H1 (cell line): Measurements from ENCODE around the gene CCNA2. TPM values are rescaled to one million over a fixed set of nuclear protein-coding genes. Genes with fewer than 3 reads are reported as not detected.

Experiments
- CTCF ChIA-PET: fragments of 300-600 bp; sonication (Branson Sonifier 250); formaldehyde crosslinking; loops from one replicate; lab custom pipeline; 2021; ENCODE audit not compliant: partially characterized antibody; lab: Charles Lee
- POLR2A ChIA-PET: fragments of 300-600 bp; sonication (Branson Sonifier 250); formaldehyde crosslinking; loops from one replicate; lab custom pipeline; 2021; ENCODE audit warnings: inconsistent platforms; ENCODE audit not compliant: partially characterized antibody; lab: Charles Lee
- DNase-seq, 2 experiments: peaks; one replicate each; pipeline versions ENCODE4 v3.0.0 to v3.0.0-alpha.2; 2010 to 2022; ENCODE audit warnings: low spot score in 2 of 2, low read depth in 1 of 2, mixed read lengths in 1 of 2
- FAIRE-seq: peaks from 2 replicates; lab custom pipeline; 2011; peaks lifted over from hg19 to GRCh38; lab: Jason Lieb, UNC
- H2AFZ ChIP-seq: 2 replicates; pipeline ENCODE4 v1.8.1; 2012; ENCODE audit warnings: low read length, inconsistent platforms
- H2AK5ac ChIP-seq: 2 replicates; pipeline ENCODE4 v1.6.1; 2013; ENCODE audit warnings: low read depth, low read length
- H2BK120ac ChIP-seq: replicated peaks from 2 replicates; pipeline ENCODE3; 2013; ENCODE audit warnings: low read depth, low read length, inconsistent platforms
- H2BK12ac ChIP-seq: 2 replicates; pipeline ENCODE4 v1.6.1; 2013; ENCODE audit warnings: low read depth, low read length
- H2BK15ac ChIP-seq: 2 replicates; pipeline ENCODE4 v1.6.1; 2013; ENCODE audit warnings: low read length
- H2BK20ac ChIP-seq: 2 replicates; pipeline ENCODE4 v1.6.1; 2013; ENCODE audit warnings: low read length
- H2BK5ac ChIP-seq: 2 replicates; pipeline ENCODE4 v1.6.1; 2013; ENCODE audit warnings: low read depth, low read length
- H3K14ac ChIP-seq: 2 replicates; pipeline ENCODE4 v1.6.1; 2013; ENCODE audit warnings: inconsistent platforms; ENCODE audit not compliant: insufficient read length
- H3K18ac ChIP-seq: 2 replicates; pipeline ENCODE4 v1.6.1; 2013; ENCODE audit warnings: low read length; ENCODE audit errors: extremely low read depth
- H3K23ac ChIP-seq: 2 replicates; pipeline ENCODE4 v1.6.1; 2013; ENCODE audit warnings: inconsistent platforms; ENCODE audit not compliant: insufficient read length
- H3K23me2 ChIP-seq: 2 replicates; pipeline ENCODE4 v1.6.1; 2013; ENCODE audit warnings: low read depth, low read length
- H3K27ac ChIP-seq: 2 replicates; pipeline ENCODE4 v1.6.1; 2011; ENCODE audit warnings: low read depth, low read length, inconsistent platforms
- H3K27me3 ChIP-seq, 4 experiments: replicated peaks in 1 of 4; 1 replicate in 1 of 4; 2 replicates in 3 of 4; pipeline versions ENCODE4 v1.6.1 to v1.8.1; 2011 to 2013; ENCODE audit warnings: low read length in 3 of 4, mild to moderate bottlenecking in 3 of 4, inconsistent platforms in 2 of 4, mixed read lengths in 2 of 4, moderate library complexity in 1 of 4; ENCODE audit not compliant: control insufficient read depth in 3 of 4, insufficient read depth in 3 of 4; ENCODE audit errors: extremely low read depth in 1 of 4
- H3K36me3 ChIP-seq, 4 experiments: 2 replicates each; pipeline versions ENCODE4 v1.6.1 to v1.8.1; 2011 to 2013; ENCODE audit warnings: mild to moderate bottlenecking in 4 of 4, low read length in 3 of 4, moderate library complexity in 2 of 4, control low read depth in 1 of 4, inconsistent platforms in 1 of 4; ENCODE audit not compliant: insufficient read depth in 4 of 4, control insufficient read depth in 2 of 4
- H3K4ac ChIP-seq: replicated peaks from 2 replicates; pipeline ENCODE3; 2013; ENCODE audit warnings: low read length, low read depth, mixed read lengths, inconsistent platforms; ENCODE audit not compliant: insufficient read length
- H3K4me1 ChIP-seq, 4 experiments: replicated peaks in 1 of 4; 1 replicate in 1 of 4; 2 replicates in 3 of 4; pipeline versions ENCODE4 v1.6.1 to v1.8.1; 2011 to 2013; ENCODE audit warnings: low read length in 3 of 4, inconsistent platforms in 2 of 4, mixed read lengths in 1 of 4; ENCODE audit not compliant: insufficient read depth in 4 of 4, control insufficient read depth in 3 of 4
- H3K4me2 ChIP-seq, 2 experiments: 2 replicates each; pipeline versions ENCODE4 v1.6.1 to v1.8.1; 2011 to 2013; ENCODE audit warnings: low read depth in 2 of 2, low read length in 2 of 2, control low read depth in 1 of 2, inconsistent platforms in 1 of 2, mild to moderate bottlenecking in 1 of 2; ENCODE audit not compliant: insufficient read depth in 1 of 2
- H3K4me3 ChIP-seq, 4 experiments: fragments of 200-600, 300-600 bp in 1 of 4; sonication (generic), shearing (Covaris generic), sonication (Bioruptor Twin) in 1 of 4; 2 replicates each; pipeline versions ENCODE4 v1.5.1 to v1.8.1; 2011 to 2016; ENCODE audit warnings: low read length in 4 of 4, low read depth in 3 of 4, control low read depth in 2 of 4, inconsistent platforms in 2 of 4, mild to moderate bottlenecking in 2 of 4, mixed read lengths in 1 of 4, moderate library complexity in 1 of 4; ENCODE audit not compliant: insufficient read depth in 2 of 4; ENCODE audit errors: extremely low read depth in 1 of 4
- H3K56ac ChIP-seq: replicated peaks from 2 replicates; pipeline ENCODE3; 2013; ENCODE audit warnings: low read depth, mild to moderate bottlenecking, mixed read lengths, low read length, inconsistent platforms; ENCODE audit not compliant: insufficient read length
- H3K79me1 ChIP-seq: 2 replicates; pipeline ENCODE4 v1.6.1; 2013; ENCODE audit warnings: low read depth, low read length, control low read depth
- H3K79me2 ChIP-seq, 2 experiments: 2 replicates each; pipeline versions ENCODE4 v1.6.1 to v1.8.1; 2012 to 2013; ENCODE audit warnings: low read length in 2 of 2, mild to moderate bottlenecking in 2 of 2, inconsistent platforms in 1 of 2; ENCODE audit not compliant: insufficient read depth in 2 of 2, control insufficient read depth in 1 of 2
- H3K9ac ChIP-seq, 4 experiments: replicated peaks in 1 of 4; 1 replicate in 1 of 4; 2 replicates in 3 of 4; pipeline versions ENCODE4 v1.6.1 to v1.8.1; 2011 to 2013; ENCODE audit warnings: low read depth in 3 of 4, low read length in 3 of 4, control low read depth in 2 of 4, mild to moderate bottlenecking in 2 of 4, moderate library complexity in 2 of 4, inconsistent platforms in 1 of 4; ENCODE audit errors: extremely low read depth in 1 of 4
- H3K9me3 ChIP-seq, 2 experiments: 2 replicates each; pipeline versions ENCODE4 v1.6.1 to v1.8.1; 2012 to 2013; ENCODE audit warnings: mild to moderate bottlenecking in 2 of 2, moderate library complexity in 2 of 2, control low read depth in 1 of 2, inconsistent platforms in 1 of 2, low read depth in 1 of 2, low read length in 1 of 2, mixed read lengths in 1 of 2; ENCODE audit not compliant: insufficient read depth in 2 of 2
- H4K20me1 ChIP-seq, 2 experiments: replicated peaks in 1 of 2; 2 replicates each; pipeline versions ENCODE3 to v1.8.1; 2011 to 2013; ENCODE audit warnings: inconsistent platforms in 2 of 2, low read length in 2 of 2, mild to moderate bottlenecking in 1 of 2; ENCODE audit not compliant: insufficient read depth in 2 of 2, control insufficient read depth in 1 of 2
- H4K5ac ChIP-seq: 2 replicates; pipeline ENCODE4 v1.6.1; 2013; ENCODE audit warnings: low read length, low read depth, mixed read lengths, inconsistent platforms; ENCODE audit not compliant: insufficient read length
- H4K8ac ChIP-seq: 2 replicates; pipeline ENCODE4 v1.8.0; 2013; ENCODE audit warnings: mild to moderate bottlenecking, moderate library complexity, low read length, inconsistent platforms; ENCODE audit not compliant: insufficient read depth; ENCODE audit errors: extremely low read depth
- H4K91ac ChIP-seq: replicated peaks from 2 replicates; pipeline ENCODE3; 2013; ENCODE audit warnings: low read length, mixed read lengths, inconsistent platforms; ENCODE audit not compliant: insufficient read length
- CHD2 ChIP-seq: IDR thresholded peaks from 2 replicates; pipeline ENCODE4 v1.6.1; 2012; ENCODE audit warnings: low read length, improper control_type of control experiment
- EGR1 ChIP-seq: IDR thresholded peaks from 2 replicates; pipeline ENCODE4 v1.6.1; 2011; ENCODE audit warnings: low read depth, low read length, borderline replicate concordance
- EZH2 ChIP-seq: fragments of 200-600 bp; sonication (generic); IDR thresholded peaks from 2 replicates; pipeline ENCODE4 v1.7.1; 2012; ENCODE audit warnings: low read depth, mild to moderate bottlenecking, moderate library complexity, low read length, inconsistent platforms; ENCODE audit not compliant: severe bottlenecking
- SAP30 ChIP-seq: fragments of 300-600 bp; sonication (generic); IDR thresholded peaks from 2 replicates; pipeline ENCODE4 v1.7.1; 2012; ENCODE audit warnings: low read length, moderate library complexity, mild to moderate bottlenecking, inconsistent platforms; ENCODE audit not compliant: insufficient read depth, insufficient replicate concordance
- SIN3A ChIP-seq, 2 experiments: IDR thresholded peaks in 1 of 2; conservative IDR thresholded peaks in 1 of 2; 2 replicates each; pipeline ENCODE4 v1.6.1; 2011 to 2012; ENCODE audit warnings: low read length in 2 of 2, improper control_type of control experiment in 1 of 2, low read depth in 1 of 2, mild to moderate bottlenecking in 1 of 2
- WGBS, 2 experiments: shearing (Covaris generic) in 1 of 2; methylation state at CpG; one replicate each; pipeline versions ENCODE4 v1.1.6 to v1.1.7; 2013 to 2015; ENCODE audit warnings: low lambda C conversion rate in 2 of 2, mixed read lengths in 2 of 2, inconsistent platforms in 1 of 2, low coverage in 1 of 2, missing lambda C conversion rate in 1 of 2; ENCODE audit not compliant: insufficient replicate concordance in 2 of 2, insufficient coverage in 1 of 2, insufficient read length in 1 of 2; ENCODE audit errors: extremely low coverage in 1 of 2, missing lambda C conversion rate in 1 of 2; 5-methylcytosine and 5-hydroxymethylcytosine counted together
- polyA plus RNA-seq, 7 experiments: library from polyadenylated mRNA; depleted of rRNA in 3 of 7; stranded (reverse) in 5 of 7; unstranded in 2 of 7; fragments of >200 nt in 5 of 7; fragments of 200-250 nt in 2 of 7; gene quantifications; 1 replicate in 5 of 7; 2 replicates in 1 of 7; 4 replicates in 1 of 7; pipeline versions ENCODE4 v1.2.1 to v1.2.3, GENCODE V29; 2011 to 2013; ENCODE audit warnings: missing spikeins in 2 of 7, mixed read lengths in 2 of 7
- total RNA-seq: library from RNA; stranded (reverse); fragmentation: NEBNext Ultra II Directional; extraction: Animal tissue kit (Norgen Biotek cat#: 25700); gene quantifications from 2 replicates; pipeline ENCODE4 v1.2.1, GENCODE V29; 2021

The CCNA2 gene
- total and polyA plus RNA-seq, 2 of the 8 experiments (the other 6 are each of a cell fraction or from before 2014, with no cell fraction given), result 42.1 to 98.6 TPM

DNA sequence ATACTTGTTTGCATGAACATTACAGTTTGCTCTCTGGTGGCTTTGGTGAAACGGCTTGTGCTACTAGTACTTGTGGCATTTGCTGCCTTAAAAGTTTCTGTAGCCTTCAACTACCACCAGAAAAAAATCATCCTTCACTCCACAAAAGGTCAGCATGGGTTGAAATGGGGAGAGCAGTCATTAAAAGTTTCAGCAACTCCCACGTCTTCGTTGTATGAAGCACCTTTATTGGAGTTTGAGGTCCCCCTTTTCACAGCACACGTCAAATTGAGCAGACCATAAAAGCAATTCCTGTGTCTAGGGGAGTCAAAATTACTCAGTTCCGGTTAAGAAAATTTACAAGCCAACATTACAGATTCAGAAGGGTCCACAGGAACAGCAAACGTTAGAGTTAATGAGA, 23.0 kb upstream of the CCNA2 start:
- H2BK20ac ChIP-seq, result no peak overlapping the region
- no peaks in the 10 kb centered on the region for H4K20me1 ChIP-seq
- H2BK120ac ChIP-seq, result no peak overlapping the region
- no peak overlapping the region for H3K9ac ChIP-seq
- H2BK15ac ChIP-seq, result no peak overlapping the region
- no peak overlapping the region for H2AFZ ChIP-seq
- H3K36me3 ChIP-seq, result peaks cover 0 to 9% (median 2%) of the 10 kb centered on the region in 4 experiments; a peak in 3 of 8 replicates
- TF ChIP-seq SIN3A (conservative IDR thresholded peaks at IDR 0.05 in 1 of 2, IDR thresholded peaks at IDR 0.05 in 1 of 2; ENCODE audit: low read depth in 1 of 2, low read length in 2 of 2) (no peak), SAP30 (no peak), CHD2 (no peak), EZH2 (no peak), EGR1 (no peak)
- no peak overlapping the region for H2BK12ac ChIP-seq
- H4K8ac ChIP-seq, result no peak overlapping the region
- H3K27ac ChIP-seq, result no peak overlapping the region
- ChIA-PET CTCF (interaction anchor here (0.6 kb wide), 1 partner anchor 13 kb away, joined by 3 read pairs; no protein-coding TSS in a partner anchor), POLR2A (no interaction called here)
- no peak overlapping the region for H3K4me3 ChIP-seq
- no peak overlapping the region for H3K56ac ChIP-seq
- H2BK5ac ChIP-seq, result no peak overlapping the region
- H2AK5ac ChIP-seq, result no peak overlapping the region
- 85% methylated on average over 6 of the region's 6 CpGs; no CpG with 5 or more reads in 1 of the 2 experiments for WGBS, 2 experiments
- no peak overlapping the region for H4K5ac ChIP-seq
- DNase-seq (no peak), FAIRE-seq (no peak)
- no peaks in the 10 kb centered on the region for H3K4me1 ChIP-seq
- no peaks in the 10 kb centered on the region for H3K9me3 ChIP-seq
- H3K4ac ChIP-seq, result no peak overlapping the region
- no peak overlapping the region for H3K4me2 ChIP-seq
- H3K23ac ChIP-seq, result no peak overlapping the region
- H3K18ac ChIP-seq, result no peak overlapping the region
- H3K23me2 ChIP-seq, result no peaks in the 10 kb centered on the region; the same call in 1 of the 2 replicates
- no peaks in the 10 kb centered on the region for H3K79me2 ChIP-seq
- no peaks in the 10 kb centered on the region for H3K27me3 ChIP-seq
- no peaks in the 10 kb centered on the region for H3K79me1 ChIP-seq
- no peak overlapping the region for H3K14ac ChIP-seq
- no peak overlapping the region for H4K91ac ChIP-seq
